T-helper 2 cell (primary cell): ENCODE results near the gene ENO2.
A peak's percentile ranks its signal among the peaks of the same experiment; 100 is the strongest.
"Not testable (repeated sequence)": the region's sequence is repeated elsewhere in the genome, so short reads cannot be mapped to it uniquely, and the experiment has no call there.

Experiments used
- DNase-seq, 5 experiments: peaks; one replicate each; pipeline versions ENCODE4 v3.0.0 to v3.0.0-alpha.2; 2012 to 2022

ENO2 gene

DNA sequence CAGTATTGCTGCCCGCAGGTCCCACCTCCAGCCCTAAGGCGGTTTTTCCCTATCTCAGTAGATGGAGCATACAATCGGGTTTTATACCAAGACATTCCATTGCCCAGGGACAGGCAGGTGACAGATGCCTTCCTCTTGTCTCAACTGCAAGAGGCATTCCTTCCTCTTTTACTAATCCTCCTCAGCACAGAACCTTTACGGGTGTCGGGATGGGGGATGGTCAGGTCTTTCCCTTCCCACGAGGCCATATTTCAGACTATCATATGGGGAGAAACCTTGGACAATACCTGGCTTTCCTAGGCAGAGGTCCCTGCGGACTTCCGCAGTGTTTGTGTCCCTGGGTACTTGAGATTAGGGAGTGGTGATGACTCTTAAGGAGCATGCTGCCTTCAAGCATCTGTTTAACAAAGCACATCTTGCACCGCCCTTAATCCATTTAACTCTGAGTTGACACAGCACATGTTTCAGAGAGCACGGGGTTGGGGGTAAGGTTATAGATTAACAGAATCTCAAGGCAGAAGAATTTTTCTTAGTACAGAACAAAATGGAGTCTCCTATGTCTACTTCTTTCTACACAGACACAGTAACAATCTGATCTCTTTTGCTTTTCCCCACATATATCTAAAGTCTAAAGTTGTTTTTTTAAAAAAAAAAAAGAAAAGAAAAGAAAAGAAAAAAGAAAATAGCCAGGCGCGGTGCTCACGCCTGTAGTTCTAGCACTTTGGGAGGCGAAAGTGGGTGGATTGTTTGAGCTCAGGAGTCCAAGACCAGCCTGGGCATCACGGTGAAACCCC is 28.0 kb upstream of the ENO2 start:
- not testable (repeated sequence) for DNase-seq

DNA sequence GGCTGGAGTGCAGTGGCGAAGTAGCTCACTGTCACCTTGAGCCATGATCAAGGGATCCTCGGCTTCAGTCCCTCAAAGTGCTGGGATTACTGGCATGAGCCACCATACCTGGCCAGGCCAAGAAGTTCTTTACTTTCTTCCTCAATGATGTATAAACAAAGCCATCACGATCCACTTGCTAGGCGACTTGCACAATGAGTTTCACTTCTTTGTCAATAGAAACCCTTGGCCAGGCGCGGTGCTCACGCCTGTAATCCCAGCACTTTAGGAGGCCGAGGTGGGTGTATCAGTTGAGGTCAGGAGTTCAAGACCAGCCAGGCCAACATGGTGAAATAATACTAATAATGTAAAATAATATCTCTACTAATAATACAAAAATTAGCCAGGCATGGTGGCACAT is 26.9 kb upstream of the ENO2 start:
- DNase-seq: no peak

DNA sequence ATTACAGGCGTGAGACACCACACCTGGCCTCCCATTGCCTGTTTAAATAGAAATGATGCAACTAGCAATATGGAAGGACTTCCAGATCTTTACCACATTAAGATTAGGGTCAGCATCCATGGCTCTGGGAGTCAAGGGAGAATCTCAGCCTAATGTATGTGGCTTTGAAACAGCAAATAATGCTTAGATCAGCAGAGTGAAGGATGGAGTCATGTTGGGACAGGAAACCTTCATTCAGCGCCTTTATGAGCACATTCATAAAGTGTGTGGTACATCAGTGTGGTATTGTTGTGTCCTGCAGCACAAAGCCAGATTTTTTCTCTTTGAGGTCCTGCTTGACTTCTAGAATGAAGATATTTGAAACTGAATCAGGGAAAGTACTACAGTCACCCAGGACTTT is 26.0 kb upstream of the ENO2 start:
- DNase-seq: peak in 1 of 5 experiments; percentile 36

DNA sequence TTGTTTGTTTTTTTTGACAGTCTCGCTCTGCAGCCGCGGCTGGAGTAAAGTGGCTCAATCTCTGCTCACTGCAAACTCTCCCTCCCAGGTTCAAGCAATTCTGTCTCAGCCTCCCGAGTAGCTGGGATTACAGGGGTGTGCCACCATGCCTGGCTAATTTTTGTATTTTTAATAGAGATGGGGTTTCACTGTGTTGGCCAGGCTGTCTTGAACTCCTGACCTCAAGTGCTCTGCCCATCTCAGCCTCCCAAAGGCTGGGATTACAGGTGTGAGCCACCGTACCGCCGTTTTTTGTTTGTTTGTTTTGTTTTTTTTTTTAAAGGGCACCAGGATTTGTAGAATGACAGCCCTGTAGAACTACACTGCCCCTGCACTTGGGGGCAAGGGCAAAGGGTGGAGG is 25.6 kb upstream of the ENO2 start:
- not testable (repeated sequence) for DNase-seq

DNA sequence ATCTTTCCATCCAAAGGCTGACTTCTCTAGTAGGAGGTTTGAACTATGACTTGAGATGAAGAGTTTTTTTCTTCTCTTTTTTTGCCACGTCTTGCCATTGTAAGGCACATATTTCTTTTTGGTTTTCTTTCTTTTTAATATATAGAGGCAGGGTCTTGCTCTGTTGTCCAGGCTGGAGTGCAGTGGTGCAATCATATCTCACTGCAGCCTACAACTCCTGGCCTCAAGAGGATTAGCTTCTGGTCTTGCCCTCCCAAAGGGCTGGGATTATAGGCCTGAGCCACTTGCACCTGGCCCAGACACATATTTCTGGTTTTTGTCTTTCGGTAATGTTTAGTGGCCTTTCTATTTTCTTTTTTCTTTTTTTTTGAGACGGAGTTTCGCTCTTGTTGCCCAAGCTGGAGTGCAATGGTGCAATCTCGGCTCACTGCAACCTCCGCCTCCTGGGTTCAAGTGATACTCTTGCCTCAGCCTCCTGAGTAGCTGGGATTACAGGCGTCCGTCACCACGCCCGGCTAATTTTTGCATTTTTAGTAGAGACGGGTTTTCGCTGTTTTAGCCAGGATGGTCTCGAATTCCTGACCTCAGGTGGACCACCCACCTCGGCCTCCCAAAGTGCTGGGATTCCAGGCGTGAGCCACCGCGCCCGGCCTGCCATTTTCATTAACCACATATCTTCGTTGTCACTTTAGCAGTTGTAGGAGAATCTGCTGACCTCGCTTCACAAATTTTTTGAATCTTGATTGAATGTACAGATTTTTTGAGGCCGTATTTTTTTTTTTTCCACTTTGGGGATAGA is 24.4 kb upstream of the ENO2 start:
- DNase-seq: not testable (repeated sequence)

DNA sequence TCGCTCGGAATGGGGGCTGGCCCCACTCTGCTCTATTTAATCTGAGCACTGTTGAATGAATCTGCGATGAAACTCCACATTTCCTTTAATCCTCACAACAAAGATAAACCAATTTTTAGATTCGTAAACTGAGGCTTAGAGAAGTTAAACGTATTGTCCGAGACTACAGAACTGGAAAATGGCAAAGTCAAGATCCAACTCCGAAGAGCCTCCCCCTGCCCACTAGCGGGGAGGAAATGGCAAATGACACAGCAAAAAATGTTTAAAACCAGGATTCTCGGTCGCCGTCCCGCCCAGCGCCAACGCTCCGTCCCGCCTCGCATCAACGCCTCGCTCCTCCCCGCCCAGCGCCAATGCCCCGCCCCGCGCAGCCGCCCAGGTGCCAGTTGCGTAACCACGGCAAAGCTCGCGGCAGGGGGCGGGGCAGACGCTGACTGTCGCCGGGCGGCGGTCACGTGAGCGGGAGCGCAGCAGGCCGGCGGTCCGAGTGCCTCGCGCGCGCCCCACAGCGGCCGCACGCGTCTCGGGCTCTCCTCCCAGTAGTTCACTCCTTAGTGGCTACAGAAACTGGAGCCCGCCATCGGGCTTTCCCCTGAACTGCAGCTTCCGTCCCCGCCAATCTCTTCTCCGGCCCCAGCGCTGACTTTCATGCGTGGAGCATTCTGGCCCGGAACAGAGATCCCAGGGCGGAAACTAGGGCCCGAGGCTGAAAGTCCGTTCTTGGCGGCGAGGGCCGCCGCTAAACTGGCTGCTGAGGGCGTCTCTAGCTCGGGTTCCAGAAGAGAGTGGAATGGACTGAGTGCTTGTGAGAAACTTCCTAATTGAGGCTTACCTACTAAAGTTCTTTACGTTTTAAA is 23.4 kb upstream of the ENO2 start:
- peak; percentile 97 to 99 (median 98) for DNase-seq

DNA sequence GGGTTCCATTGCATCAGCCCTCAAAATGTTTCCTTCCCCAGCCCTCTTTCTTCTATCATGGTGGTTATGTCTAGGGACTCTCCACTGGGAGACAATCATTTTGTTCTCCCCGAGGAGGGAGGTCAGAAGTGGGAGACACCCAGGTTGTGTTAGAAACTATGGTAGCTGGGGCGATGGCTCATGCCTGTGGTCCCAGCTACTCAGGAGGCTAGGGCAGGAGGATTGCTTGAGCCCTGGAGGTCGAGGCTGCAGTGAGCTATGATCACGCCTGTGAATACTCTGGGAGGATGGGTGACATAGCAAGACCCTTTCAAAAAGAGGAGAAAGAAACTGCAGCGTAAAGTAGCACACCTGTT is 22.8 kb upstream of the ENO2 start:
- DNase-seq: no peak

DNA sequence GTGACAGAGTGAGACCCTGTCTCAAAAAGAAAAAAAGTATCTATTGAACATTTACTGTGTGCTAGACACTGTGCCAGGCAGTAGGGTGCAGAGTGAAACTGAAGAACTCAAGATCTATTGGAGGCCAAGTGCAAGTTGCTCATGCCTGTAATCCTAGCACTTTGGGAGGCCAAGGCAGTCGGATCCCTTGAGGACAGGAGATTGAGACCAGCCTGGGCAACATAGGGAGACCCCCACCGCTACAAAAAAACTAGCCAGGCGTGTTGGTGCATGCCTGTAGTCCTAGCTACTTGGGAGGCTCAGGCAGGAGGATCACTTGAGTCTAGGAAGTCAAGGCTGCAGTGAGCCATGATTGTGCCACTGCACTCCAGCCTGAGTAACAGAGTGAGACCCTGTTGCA is 21.7 kb upstream of the ENO2 start:
- not testable (repeated sequence) for DNase-seq

DNA sequence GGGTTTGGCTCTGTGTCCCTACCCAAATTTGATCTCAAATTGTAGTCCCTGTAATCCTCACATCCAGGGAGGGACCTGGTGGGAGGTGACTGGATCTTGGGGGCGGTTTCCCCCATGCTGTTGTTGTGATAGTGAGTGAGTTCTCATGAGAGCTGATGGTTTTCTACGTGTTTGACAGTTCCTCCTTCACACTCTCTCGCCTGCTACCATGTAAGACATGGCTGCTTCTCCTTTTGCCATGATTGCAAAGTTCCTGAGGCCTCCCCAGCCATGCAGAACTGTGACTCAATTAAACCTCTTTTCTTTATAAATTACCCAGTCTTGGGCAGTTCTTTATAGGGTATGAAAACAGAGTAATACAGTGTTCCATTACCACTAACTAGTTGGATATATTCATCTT is 20.1 kb upstream of the ENO2 start:
- DNase-seq: no peak

DNA sequence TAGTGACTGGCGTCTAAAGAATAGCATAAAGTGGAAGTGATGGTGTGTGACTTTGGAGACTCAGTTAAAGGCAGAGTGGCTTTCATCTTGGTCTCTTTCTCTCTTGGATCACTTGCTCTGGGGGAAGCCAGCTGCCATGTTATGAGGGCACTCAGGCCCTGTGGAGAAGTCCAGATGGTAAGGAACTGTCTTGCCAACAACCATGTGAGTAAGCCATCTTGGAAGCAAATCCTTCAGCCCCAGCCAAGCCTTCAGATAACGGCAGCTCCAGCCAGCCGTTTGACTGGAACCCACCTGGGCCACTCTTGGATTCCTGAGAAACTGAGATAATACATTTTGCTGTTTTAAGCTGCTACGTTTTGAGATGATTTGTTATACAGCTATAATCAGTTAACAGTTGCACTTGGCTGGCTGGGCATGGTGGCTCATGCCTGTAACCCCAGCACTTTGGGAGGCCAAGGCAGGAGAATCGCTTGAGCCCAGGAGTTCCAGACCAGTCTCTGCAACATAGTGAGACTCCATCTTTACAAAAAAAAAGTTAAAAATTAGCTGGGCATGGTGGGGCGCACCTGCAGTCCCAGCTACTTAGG is 17.4 kb upstream of the ENO2 start:
- no peak for DNase-seq

DNA sequence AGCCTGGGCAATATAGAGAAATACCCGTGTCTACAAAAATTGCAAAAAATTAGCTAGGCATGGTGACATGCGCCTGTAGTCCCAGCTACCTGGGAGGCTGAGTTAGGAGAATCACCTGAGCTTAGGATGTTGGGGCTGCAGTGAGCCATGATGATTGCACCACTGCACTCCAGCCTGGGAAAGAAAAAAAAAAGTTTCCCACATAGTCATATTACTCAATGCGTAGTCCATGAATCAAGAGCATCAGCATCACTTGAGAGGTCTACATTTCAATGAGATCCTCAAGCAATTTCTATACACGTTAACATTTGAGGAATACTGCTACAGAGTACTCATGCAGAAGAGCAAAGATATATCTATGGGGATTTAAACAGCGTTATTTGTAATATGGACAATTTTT is 15.0 kb upstream of the ENO2 start:
- DNase-seq: no peak

DNA sequence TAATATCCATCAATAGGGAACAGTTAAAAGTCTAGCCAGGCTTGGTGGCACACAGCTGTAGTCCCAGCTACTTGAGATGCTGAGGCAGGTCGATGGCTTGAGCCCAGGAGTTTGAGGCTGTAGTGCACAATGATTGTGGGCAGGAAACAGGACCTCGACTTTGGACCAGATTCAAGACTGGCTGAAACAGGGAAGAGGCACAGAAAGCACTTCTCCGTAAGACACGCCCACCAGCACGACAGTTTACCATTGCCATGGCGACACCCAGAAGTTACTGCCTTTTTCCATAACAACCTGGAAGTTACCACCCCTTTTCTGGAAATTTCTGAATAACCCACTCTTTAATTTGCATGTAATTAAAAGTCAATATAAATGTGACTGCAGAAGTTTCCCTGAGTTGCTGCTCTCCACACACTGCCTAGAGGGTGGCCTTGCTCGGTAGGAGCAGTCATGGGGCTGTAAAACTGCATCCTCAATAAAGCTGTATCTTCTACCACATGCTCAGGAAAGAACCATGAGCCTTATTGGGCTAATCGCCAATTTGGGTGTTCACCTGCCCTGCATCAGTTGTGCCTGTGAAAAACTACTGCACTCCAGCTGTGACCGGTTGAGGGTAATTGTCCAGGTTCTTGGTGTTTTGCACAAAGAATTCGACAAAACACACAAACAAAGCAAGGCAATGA is 14.4 kb upstream of the ENO2 start:
- no peak for DNase-seq

DNA sequence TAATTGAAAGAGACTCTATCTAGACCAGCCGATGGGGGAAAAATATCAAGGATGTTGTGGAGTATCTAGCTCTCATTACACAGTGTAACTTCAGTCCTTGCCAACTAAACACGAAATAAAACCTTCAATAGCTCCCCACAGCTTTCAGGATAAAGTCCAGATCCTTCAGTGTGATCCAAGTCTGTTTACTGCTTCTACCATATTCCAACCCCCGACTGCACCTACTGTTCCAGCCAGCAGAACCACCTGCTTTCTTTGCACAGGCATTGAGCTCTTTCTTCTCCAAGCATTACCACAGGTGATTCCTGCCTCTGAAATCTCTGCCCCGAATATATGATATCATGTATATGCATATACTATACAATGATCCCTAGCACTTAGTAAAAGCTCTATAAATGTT is 11.9 kb upstream of the ENO2 start:
- DNase-seq: no peak

DNA sequence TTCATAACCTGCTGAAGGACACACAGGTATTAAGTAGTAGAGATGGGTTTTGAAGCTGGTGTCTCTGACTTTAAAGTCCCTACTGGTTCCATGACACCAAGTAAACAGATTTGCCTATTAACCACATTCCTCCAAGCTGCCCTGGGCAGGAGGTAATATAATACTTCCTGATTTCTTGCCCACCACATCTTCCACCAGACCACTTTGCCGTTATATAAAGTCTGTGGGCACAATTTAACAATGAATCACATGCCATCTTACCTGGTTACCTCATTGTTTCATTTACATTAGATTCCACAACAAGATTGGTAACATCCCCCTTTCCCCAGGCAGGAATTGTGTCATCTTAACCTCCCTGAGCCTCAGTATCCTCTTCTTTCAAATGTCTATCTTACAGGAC is 10.7 kb upstream of the ENO2 start:
- DNase-seq: no peak

DNA sequence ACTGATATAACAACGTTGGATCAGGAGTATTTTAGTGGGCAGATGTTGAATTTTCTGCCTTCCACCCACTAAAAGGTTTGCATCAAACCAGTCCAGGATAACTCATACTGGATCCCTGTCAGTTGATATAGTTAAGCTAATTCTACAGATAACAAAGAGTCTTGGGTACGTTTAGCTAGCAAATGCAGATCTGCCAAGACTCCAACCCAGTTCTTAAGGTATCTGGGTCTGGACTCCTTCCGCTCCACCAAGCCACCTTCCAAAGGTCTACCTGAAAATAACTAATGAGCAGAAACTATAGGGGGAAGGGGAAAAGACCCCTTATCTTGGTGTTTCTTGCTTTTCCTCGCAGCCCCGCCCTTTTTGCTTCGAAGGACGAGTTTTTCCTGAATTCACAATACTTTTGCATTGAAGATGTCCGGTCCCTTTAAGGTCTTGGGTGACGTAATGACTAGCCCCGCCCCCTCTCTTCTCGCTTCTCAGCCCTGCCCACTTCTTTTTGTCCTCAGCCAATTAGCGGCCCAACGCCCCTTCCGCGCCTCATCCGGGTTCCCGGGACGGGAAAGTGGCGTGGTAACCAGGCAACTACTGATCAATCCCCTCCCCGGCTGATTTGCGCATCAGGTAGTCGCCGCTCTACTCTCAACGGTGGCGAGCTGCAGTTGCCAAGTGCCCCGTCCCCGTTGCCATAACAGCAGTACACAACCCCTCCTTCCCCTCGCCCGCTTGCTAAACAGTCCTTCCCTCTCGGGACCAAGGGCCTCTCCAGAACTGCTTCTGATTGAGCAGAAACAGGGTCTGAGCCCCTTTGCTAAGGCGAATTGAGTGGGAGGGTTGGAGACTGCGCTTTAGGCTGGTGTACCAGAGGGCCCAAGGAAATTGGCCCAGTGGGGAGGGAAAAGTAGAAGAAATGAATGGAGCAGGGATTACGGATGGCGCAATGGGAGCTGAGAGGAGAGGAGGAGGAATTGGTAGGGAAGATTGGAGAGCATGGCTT is 9.8 kb upstream of the ENO2 start, which contains the start of gene LRRC23:
Gene LRRC23 (plus strand): TSS at position 543 of the 997 bp plus-strand sequence. CDS start 812 bp downstream, outside the sequence.
- DNase-seq: peak; percentile 94 to 98 (median 97)

DNA sequence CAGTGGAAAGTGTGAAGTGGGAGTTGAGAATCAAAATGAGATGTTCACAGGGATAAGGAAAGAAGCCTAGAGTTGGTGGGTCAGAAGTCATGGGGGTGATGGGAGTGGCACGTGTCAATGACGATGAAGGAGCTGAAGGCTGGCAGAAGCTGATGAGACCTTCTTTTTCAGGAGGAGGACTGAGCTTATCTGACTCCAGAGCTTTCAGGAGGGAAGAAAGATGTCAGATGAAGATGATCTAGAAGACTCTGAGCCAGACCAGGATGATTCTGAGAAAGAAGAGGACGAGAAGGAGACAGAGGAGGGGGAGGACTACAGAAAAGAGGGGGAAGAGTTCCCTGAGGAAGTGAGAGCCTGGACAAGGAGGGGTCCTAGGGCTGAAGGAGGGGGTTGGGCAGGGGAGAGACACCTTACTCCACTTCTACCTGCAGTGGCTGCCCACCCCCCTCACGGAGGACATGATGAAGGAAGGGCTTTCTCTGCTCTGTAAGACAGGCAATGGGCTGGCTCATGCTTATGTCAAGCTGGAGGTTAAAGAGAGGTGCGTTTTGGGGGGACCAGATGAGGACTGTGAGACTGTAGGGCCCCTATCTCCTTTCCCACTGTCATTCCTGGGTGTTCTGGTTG is 8.9 kb upstream of the ENO2 start:
- DNase-seq: no peak

DNA sequence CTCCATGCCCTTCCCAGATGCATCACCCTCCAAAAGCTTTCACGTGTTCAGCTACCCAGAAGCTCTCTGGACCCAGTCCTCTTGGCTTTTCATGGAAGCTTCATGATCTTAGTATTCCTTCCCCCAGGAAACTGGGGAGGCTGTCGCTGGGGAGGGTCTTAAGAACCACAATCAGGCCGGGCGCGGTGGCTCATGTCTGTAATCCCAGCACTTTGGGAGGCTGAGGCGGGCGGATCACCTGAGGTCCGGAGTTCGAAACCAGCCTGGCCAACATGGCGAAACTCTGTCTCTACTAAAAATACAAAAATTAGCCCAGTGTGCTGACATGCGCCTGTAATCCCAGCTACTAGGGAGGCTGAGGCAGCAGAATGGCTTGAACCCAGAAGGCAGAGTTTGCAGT is 6.2 kb upstream of the ENO2 start:
- DNase-seq: not testable (repeated sequence)

DNA sequence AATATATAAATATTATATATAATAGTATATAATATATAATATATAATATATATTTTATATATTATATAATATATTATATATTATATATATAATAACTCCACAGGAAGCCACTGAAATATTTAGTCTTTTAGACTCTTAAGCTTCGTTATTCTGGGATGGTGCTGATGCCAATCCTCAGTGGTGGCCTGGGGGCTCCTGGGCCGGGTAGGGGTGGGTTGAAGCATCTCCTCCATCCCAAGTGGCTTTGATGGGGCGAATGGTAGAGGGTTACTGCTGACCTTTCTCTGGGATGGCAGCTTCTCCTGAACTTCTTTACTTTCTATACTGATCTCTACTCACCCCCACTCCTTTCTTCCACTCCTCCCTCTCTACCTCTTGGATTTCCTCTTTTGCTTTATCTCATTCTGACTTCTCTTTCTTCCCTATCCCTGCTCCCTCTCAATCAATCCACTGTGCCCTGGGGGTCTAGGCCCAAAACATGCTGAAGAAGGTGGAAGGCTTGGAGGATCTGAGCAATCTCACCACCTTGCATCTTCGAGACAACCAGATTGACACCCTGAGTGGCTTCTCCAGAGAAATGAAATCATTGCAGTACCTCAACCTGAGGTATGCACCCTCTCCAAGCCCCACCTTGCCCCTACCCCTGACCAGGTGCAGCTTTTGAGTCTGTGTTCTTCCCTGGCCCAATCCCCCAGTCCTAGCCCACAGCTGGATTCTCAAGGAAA is 4.8 kb upstream of the ENO2 start:
- no peak for DNase-seq

DNA sequence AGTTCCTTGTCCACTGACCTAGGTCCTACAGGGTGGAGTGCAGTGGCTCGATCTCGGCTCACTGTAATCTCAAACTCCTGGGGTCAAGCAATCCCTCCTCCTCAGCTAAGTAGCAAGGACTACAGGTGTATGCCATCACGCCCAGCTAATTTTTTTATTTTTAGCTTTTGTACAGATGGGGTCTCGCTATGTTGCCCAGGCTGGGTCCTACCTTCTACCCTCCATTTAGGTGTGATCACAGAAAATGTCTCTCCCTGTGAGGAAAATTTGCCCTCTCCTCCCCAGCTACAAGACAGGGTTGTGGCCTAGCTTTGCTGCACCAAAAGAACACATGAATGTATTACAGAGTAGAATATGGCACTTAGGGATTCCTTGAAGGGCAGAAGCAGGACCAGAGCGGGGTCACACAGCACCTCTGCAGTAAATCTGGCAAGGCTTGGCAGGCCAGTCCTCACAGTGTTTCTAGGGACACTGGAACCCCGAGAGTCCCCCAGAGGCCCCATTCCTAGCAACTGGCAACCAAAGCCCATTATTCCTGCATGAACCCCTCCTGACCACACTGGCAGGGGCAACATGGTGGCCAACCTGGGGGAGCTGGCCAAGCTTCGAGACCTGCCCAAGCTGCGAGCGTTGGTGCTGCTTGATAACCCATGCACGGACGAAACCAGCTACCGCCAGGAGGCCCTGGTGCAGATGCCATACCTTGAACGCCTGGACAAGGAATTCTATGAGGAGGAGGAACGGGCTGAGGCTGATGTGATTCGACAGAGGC is 2.0 kb upstream of the ENO2 start:
- DNase-seq: no peak
